KMS-11 (cell line): ENCODE results near the gene EEFSEC.

ENCODE experiments used
- H2AFZ ChIP-seq: fragments of 200-600 bp; sonication (generic); 2 replicates; pipeline ENCODE4 v1.6.1; 2016; ENCODE audit warnings: antibody characterized with exemption, mixed run types, low read depth
- H3K27ac ChIP-seq: fragments of 200-600 bp; sonication (generic); 2 replicates; pipeline ENCODE4 v1.6.1; 2016; ENCODE audit warnings: mild to moderate bottlenecking, mixed run types
- H3K27me3 ChIP-seq: fragments of 200-600 bp; sonication (generic); 2 replicates; pipeline ENCODE4 v1.6.1; 2017; ENCODE audit warnings: mild to moderate bottlenecking, low read depth, mixed run types, moderate library complexity; ENCODE audit not compliant: insufficient read depth
- H3K36me3 ChIP-seq: fragments of 200-600 bp; sonication (generic); 2 replicates; pipeline ENCODE4 v1.6.1; 2017; ENCODE audit warnings: mild to moderate bottlenecking, mixed run types; ENCODE audit not compliant: insufficient read depth
- H3K4me1 ChIP-seq: fragments of 200-600 bp; sonication (generic); 2 replicates; pipeline ENCODE4 v1.6.1; 2016; ENCODE audit warnings: mild to moderate bottlenecking, low read depth, mixed run types; ENCODE audit not compliant: poor library complexity, severe bottlenecking
- H3K4me2 ChIP-seq: fragments of 200-600 bp; sonication (generic); 2 replicates; pipeline ENCODE4 v1.7.0; 2016; ENCODE audit warnings: mild to moderate bottlenecking, mixed run types
- H3K4me3 ChIP-seq: fragments of 200-600 bp; sonication (generic); IDR thresholded peaks from 2 replicates; pipeline ENCODE4 v1.6.1; 2017; ENCODE audit warnings: low read depth, low read length, mixed read lengths; ENCODE audit not compliant: insufficient read depth
- H3K79me2 ChIP-seq: fragments of 200-600 bp; sonication (generic); 2 replicates; pipeline ENCODE4 v1.6.1; 2016; ENCODE audit warnings: low read depth, mixed run types; ENCODE audit not compliant: insufficient read depth
- H3K9ac ChIP-seq: fragments of 200-600 bp; sonication (generic); 2 replicates; pipeline ENCODE4 v1.6.1; 2016; ENCODE audit warnings: mild to moderate bottlenecking, mixed run types
- H4K20me1 ChIP-seq: fragments of 200-600 bp; sonication (generic); 2 replicates; pipeline ENCODE4 v1.6.1; 2016; ENCODE audit warnings: mild to moderate bottlenecking, mixed run types; ENCODE audit not compliant: insufficient read depth
- TF ChIP-seq, protein P1 (sequence below): fragments of 200-600 bp; sonication (generic); conservative IDR thresholded peaks from 2 replicates; pipeline ENCODE4 v1.6.1; 2017; ENCODE audit warnings: low read depth, mild to moderate bottlenecking, antibody characterized with exemption, low read length, moderate library complexity, mixed read lengths

Gene EEFSEC

DNA sequence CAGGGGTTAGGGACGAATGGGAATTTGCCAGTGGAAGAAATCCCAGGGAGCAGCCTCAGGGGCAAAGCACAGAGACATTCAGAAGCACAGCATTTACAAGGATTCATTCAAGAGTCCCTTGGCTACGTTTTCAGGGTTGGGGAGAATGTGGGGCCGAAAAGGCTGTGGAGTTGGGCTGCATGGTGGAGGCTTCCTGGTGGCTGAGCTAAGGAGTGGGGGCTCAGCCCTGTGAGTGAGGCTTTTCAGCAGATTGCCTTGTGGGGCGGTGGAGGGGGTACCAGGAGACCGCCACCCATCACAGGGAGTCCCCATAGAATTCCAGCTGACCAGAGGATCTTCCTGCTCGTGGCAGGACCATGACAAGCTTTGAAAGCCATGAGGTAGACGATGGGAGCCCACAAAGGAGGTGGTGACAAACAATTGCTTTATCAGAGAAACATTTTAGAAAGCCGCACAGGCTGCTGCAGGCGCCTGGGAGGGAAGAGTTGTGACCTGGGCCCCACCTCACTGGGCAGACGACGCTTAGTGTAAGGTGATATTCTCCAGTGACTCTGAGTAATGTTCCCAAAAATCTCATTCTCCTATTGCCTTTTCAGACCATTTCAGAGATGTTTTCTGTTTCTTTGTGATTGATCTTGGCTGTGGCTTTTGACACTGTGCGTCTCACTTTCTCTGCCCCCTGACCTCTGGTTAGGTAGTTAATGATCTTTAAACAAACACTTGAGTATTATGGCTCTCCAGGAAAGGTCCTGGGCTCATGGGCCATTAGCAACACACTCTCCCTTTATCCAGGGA, 185.5 kb downstream of the EEFSEC start:
- Histone ChIP-seq H3K4me3 (no peak overlapping the region), H3K27me3 (no peaks in the 10 kb centered on the region), H3K36me3 (no peaks in the 10 kb centered on the region), H2AFZ (no peak overlapping the region), H3K27ac (no peak overlapping the region), H3K9ac (no peak overlapping the region), H3K4me1 (no peaks in the 10 kb centered on the region), H3K79me2 (no peaks in the 10 kb centered on the region), H3K4me2 (no peak overlapping the region), H4K20me1 (no peaks in the 10 kb centered on the region)
- TF ChIP-seq, protein P1, sequence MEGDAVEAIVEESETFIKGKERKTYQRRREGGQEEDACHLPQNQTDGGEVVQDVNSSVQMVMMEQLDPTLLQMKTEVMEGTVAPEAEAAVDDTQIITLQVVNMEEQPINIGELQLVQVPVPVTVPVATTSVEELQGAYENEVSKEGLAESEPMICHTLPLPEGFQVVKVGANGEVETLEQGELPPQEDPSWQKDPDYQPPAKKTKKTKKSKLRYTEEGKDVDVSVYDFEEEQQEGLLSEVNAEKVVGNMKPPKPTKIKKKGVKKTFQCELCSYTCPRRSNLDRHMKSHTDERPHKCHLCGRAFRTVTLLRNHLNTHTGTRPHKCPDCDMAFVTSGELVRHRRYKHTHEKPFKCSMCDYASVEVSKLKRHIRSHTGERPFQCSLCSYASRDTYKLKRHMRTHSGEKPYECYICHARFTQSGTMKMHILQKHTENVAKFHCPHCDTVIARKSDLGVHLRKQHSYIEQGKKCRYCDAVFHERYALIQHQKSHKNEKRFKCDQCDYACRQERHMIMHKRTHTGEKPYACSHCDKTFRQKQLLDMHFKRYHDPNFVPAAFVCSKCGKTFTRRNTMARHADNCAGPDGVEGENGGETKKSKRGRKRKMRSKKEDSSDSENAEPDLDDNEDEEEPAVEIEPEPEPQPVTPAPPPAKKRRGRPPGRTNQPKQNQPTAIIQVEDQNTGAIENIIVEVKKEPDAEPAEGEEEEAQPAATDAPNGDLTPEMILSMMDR: no peak

DNA sequence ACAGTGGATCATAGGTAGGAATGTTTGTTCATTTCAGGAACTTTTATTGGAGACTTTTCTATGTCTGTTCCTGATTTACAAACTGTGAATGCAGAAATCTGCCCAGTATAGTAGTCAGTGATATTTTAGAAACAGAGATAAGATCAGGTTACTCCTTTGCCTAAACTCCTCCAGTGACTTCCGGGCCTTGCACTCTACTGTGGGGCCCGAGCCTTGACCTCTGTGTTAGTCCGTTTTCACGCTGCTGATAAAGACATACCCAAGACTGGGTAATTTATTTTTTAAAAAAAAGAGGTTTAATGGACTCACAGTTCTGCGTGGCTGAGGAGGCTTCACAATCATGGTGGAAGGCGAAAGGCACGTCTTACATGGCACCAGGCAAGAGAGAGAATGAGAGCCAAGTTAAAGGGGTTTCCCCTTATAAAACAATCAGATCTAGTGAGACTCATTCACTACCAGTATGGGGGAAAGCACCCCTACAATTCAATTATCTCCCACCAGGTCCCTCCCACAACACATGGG, 186.3 kb downstream of the EEFSEC start:
- H3K4me2 ChIP-seq: no peak overlapping the region
- TF ChIP-seq, protein P1: no peak
- no peak overlapping the region for H3K4me3 ChIP-seq
- no peak overlapping the region for H3K9ac ChIP-seq
- H3K36me3 ChIP-seq: no peaks in the 10 kb centered on the region
- H3K79me2 ChIP-seq: no peaks in the 10 kb centered on the region
- H2AFZ ChIP-seq: no peak overlapping the region
- no peaks in the 10 kb centered on the region for H4K20me1 ChIP-seq
- no peaks in the 10 kb centered on the region for H3K4me1 ChIP-seq
- no peak overlapping the region for H3K27ac ChIP-seq
- no peaks in the 10 kb centered on the region for H3K27me3 ChIP-seq

DNA sequence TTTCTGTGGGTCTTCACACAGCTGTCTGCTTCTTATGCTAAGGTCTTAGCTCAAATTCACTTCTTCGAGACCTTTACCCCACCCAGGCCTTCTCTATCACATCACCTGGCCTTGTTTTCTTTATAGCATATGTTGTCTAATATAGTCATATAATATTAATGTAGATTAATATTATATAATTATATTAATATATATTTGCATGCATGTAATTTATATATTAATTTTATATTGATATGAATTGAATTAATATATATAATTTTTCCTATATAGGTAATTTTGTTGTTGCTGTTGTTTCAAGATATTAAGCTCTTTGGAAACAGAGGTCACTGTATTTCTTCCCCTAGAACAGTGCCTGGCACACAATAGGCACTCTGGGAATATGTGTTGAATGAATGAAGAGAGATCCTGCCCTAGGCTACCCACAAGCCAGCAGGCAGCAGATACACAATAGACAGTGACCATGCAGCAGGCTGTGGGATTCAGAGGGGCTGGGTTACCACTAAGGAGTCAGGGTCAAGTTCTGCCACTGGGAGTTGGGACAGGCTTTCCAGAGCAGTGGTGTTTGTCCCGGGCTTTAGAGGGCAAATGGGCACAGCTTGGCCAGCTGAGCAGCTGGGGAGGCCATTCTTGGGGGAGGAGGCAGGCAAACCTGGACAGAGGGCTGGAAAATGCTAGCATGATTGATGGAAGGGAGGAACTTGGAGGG, 187.1 kb downstream of the EEFSEC start:
- no peak overlapping the region for H3K27ac ChIP-seq
- H3K27me3 ChIP-seq: no peaks in the 10 kb centered on the region
- H2AFZ ChIP-seq: no peak overlapping the region
- H3K79me2 ChIP-seq: no peaks in the 10 kb centered on the region
- H3K36me3 ChIP-seq: no peaks in the 10 kb centered on the region
- no peak overlapping the region for H3K4me3 ChIP-seq
- no peaks in the 10 kb centered on the region for H4K20me1 ChIP-seq
- no peaks in the 10 kb centered on the region for H3K4me1 ChIP-seq
- H3K9ac ChIP-seq: no peak overlapping the region
- H3K4me2 ChIP-seq: no peak overlapping the region
- TF ChIP-seq, protein P1: no peak

DNA sequence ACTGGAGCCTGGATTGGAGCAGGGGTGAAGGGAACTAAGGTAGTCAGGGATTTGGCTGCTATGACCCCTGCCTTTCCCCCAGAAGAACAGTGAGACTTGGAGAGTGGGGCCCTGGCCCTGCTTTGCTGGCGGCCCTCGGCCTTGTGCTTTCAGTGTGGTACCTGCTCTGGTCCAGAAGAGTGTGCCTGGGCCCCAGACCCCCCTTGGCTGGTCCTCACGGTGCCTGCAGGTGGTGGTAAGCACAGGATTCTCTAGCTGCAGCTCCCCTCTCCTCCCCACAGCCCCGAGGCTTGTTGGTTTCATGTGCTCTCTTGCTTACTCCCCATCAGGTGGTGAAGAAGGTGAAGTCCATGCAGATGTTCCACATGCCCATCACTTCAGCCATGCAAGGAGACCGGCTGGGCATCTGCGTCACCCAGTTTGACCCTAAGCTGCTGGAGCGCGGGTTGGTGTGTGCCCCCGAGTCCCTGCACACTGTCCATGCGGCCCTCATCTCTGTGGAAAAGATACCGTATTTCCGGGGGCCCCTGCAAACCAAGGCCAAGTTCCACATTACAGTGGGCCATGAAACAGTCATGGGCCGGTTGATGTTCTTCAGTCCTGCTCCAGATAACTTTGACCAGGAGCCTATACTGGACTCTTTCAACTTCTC, 187.7 kb downstream of the EEFSEC start:
- Histone ChIP-seq H3K4me1 (no peaks in the 10 kb centered on the region), H3K9ac (no peak overlapping the region), H4K20me1 (no peaks in the 10 kb centered on the region), H3K79me2 (no peaks in the 10 kb centered on the region), H2AFZ (no peak overlapping the region), H3K4me3 (no peak overlapping the region), H3K27ac (no peak overlapping the region), H3K27me3 (no peaks in the 10 kb centered on the region), H3K36me3 (no peaks in the 10 kb centered on the region), H3K4me2 (no peak overlapping the region)
- TF ChIP-seq, protein P1: no peak
